Myometrial cell (primary cell): ENCODE measurements around the gene RNF5. TPM values are rescaled to one million over a fixed set of nuclear protein-coding genes. Genes with fewer than 3 reads are reported as not detected.

ENCODE experiments used
- total RNA-seq: library from RNA; depleted of rRNA; stranded (reverse); fragments of >200 nt; gene quantifications from 2 replicates; pipeline ENCODE4 v1.2.3, GENCODE V29; 2015

The RNF5 gene, protein sequence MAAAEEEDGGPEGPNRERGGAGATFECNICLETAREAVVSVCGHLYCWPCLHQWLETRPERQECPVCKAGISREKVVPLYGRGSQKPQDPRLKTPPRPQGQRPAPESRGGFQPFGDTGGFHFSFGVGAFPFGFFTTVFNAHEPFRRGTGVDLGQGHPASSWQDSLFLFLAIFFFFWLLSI
- total RNA-seq: 48.2 and 69.5 TPM in 2 replicates

GRCh38 chr6:32177788-32178546 is at the start of gene RNF5:
Gene RNF5, plus strand, starts transcription at chr6:32178405. Its CDS starts 107 bp downstream, at chr6:32178512.

DNA sequence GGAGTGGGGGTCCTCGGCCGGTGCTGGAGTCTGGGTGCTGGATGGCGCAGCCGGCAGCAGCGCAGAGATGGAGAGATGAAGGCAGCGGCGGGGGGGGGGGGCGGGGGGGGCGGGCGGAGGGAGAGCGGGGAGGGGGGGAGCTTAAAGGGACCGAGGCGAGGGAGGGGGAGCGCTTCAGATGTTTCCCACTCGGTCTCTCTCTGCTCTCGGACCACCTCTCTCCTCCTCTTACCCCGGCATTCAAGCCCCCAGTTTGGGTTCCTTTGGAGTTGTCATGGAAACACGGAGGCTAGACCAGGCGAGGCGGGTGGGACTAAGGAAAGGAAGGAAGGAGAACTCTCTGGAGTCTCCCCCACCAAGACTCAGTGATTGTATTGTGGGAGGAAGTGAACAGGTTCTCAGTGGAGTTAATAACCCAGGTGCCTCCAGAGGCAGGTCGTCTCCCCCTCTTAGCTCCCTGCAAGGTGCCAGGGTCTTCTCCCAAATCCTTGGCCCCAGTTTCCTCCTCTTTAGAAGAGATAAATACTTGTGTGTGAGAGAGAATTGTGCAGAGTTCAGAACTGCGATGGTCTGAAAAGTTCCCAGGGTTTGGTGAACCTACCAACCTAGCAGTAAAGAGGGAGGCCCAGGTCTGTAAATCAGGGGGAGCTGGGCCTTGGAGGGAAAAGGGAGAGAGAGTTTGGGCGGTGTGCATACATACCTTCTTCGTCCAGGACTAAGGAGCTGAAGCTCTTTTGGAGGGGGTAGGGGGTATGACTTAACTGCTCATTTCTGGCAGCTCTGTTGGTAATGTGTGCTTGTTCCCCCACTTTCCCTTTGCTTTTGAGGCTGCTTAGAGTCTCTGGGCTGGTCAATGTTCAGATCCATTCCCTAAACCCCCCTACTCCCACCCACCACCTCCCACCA is 26.1 kb upstream of the RNF5 start, which contains the start of gene PRRT1:
Gene PRRT1 (minus strand): TSS at position 77 of the 906 bp plus-strand sequence. CDS start 112 bp downstream, outside the sequence.

GRCh38 chr6:32153564-32154513 is 24.4 kb upstream of the RNF5 start, which contains the start of gene PPT2:
Gene PPT2, plus strand, starts transcription at chr6:32154141. Its CDS starts 454 bp downstream, at chr6:32154595.

DNA sequence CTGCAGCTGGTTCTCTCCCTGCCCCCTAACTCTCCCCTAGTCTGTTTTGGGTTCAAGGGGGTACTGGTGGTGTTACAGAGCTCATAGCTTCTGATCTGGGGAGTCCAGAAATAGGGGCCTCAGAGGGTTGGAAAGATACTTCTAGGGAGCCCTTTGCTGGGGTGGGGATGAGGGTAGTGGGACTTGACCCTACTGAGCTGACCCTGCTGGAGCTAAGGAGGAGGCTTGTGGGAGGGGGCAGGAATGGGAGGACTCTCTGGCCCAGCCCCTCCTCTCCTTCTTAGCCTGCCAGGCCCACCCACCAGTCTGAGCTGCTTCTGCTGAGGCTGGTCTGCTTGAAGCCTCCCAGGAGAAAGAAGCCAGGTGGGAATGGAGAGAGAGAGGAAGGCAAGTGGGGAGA is 13.9 kb upstream of the RNF5 start, which contains the start of gene EGFL8:
Gene EGFL8 (plus strand): TSS at position 301 of the 400 bp plus-strand sequence. CDS start 1,571 bp downstream, outside the sequence.

GRCh38 chr6:32175711-32176475 is 2.3 kb upstream of the RNF5 start, which contains the start of gene AGPAT1:
Gene AGPAT1, minus strand, starts transcription at chr6:32176084. Its CDS starts 4,588 bp downstream, at chr6:32171496.

GRCh38 chr6:32184084-32184640 is 6.0 kb downstream of the RNF5 start, which contains the start of gene AGER:
Gene AGER, minus strand, starts transcription at chr6:32184253. Its CDS starts 31 bp downstream, at chr6:32184222.

GRCh38 chr6:32190054-32190851 is 12.0 kb downstream of the RNF5 start, which contains the start of gene PBX2:
Gene PBX2, minus strand, starts transcription at chr6:32190202. Its CDS starts 287 bp downstream, at chr6:32189915.

DNA sequence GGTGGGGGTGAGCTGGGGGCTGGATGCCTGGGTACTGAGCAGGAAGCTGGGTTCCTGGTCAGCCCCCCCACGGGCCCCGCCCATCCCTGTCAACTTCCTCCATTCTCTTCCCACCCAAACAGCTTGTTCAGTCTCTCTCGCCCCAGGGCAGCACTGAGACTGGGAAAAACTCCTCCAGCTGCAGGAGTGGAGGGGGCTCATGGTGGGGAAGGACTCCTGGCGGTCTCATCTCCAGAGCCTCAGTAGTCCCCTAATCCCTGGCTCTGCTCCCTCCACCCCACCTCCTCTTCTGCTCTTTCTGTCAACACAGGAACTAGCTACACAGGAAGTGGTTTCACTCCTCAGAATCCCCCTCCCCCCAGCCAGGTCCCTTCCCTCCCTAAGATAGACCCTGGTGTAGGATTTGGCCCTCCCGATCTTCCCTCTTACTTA is 14.4 kb downstream of the RNF5 start, which contains the start of gene GPSM3:
Gene GPSM3 (minus strand): TSS at position 36 of the 432 bp plus-strand sequence. CDS start 130 bp downstream, outside the sequence.

GRCh38 chr6:32223258-32224235 is 45.3 kb downstream of the RNF5 start, which contains the start of gene NOTCH4:
Gene NOTCH4, minus strand, starts transcription at chr6:32224067. Its CDS starts 139 bp downstream, at chr6:32223928.

Other genes with a start within 250 kb of the RNF5 start
- 0.86 and 1.6 TPM in 2 replicates for gene CFB, start 232.3 kb upstream of the RNF5 start, total RNA-seq
- 133 and 192 TPM in 2 replicates for gene NELFE, start 219.4 kb upstream of the RNF5 start, total RNA-seq
- gene SKIC2, start 219.2 kb upstream of the RNF5 start, total RNA-seq: 52.8 and 85.6 TPM in 2 replicates
- 12.7 and 16.1 TPM in 2 replicates for gene DXO, start 206.3 kb upstream of the RNF5 start, total RNA-seq
- gene C4A, start 196.3 kb upstream of the RNF5 start, total RNA-seq: 5.0 and 8.1 TPM in 2 replicates
- gene C4B, start 163.6 kb upstream of the RNF5 start, total RNA-seq: 3.7 and 6.6 TPM in 2 replicates
- gene CYP21A2, start 140.0 kb upstream of the RNF5 start, total RNA-seq: 1.4 TPM in 1 of 2 replicates, not detected in the other
- 0.29 and 1.4 TPM in 2 replicates for gene TNXB, start 69.1 kb upstream of the RNF5 start, total RNA-seq
- 20.4 and 21.3 TPM in 2 replicates for gene ATF6B, start 50.2 kb upstream of the RNF5 start, total RNA-seq
- gene FKBPL, start 48.1 kb upstream of the RNF5 start, total RNA-seq: 4.4 and 10.4 TPM in 2 replicates
- gene PRRT1, start 26.5 kb upstream of the RNF5 start, total RNA-seq: not detected in 2 replicates
- 13.5 and 21.3 TPM in 2 replicates for gene PPT2, start 24.3 kb upstream of the RNF5 start, total RNA-seq
- gene EGFL8, start 13.8 kb upstream of the RNF5 start, total RNA-seq: 1.2 TPM in 1 of 2 replicates, not detected in the other
- gene AGPAT1, start 2.3 kb upstream of the RNF5 start, total RNA-seq: 67.0 and 69.8 TPM in 2 replicates
- gene AGER, start 5.8 kb downstream of the RNF5 start, total RNA-seq: 2.3 and 5.5 TPM in 2 replicates
- gene PBX2, start 11.8 kb downstream of the RNF5 start, total RNA-seq: 34.3 and 34.9 TPM in 2 replicates
- gene GPSM3, start 14.2 kb downstream of the RNF5 start, total RNA-seq: 6.6 and 9.9 TPM in 2 replicates
- gene NOTCH4, start 45.7 kb downstream of the RNF5 start, total RNA-seq: 0.58 and 1.4 TPM in 2 replicates
- gene TSBP1, start 193.5 kb downstream of the RNF5 start, total RNA-seq: not detected in 2 replicates
- not detected in 2 replicates for gene BTNL2, start 228.8 kb downstream of the RNF5 start, total RNA-seq